ENCODE results near the gene GUCY1A1.

GRCh38 chr4:155724731-155725130, 58.1 kb downstream of the GUCY1A1 start:
- TF ChIP-seq GATA2 (IDR thresholded peaks at IDR 0.05; ENCODE audit: low read depth, low read length) = no peak
- TF ChIP-seq GATA3 (IDR thresholded peaks at IDR 0.05; ENCODE audit: low read depth, low read length) = no peak
